Osteoblast (primary cell): ENCODE measurements around the gene CC2D1A. TPM values are rescaled to one million over a fixed set of nuclear protein-coding genes. Genes with fewer than 3 reads are reported as not detected.

Experiments
- DNase-seq: peaks from one replicate; pipeline ENCODE4 v3.0.0; 2011; ENCODE audit warnings: low spot score, mixed read lengths; ENCODE audit not compliant: insufficient read length; ENCODE audit errors: missing footprints
- H2AFZ ChIP-seq: 2 replicates; pipeline ENCODE4 v1.6.0; 2011; ENCODE audit warnings: mild to moderate bottlenecking, low read length
- H3K27ac ChIP-seq: 2 replicates; pipeline ENCODE4 v1.5.1; 2011; ENCODE audit warnings: mild to moderate bottlenecking, low read depth, low read length, moderate library complexity
- H3K27me3 ChIP-seq: 2 replicates; pipeline ENCODE4 v1.6.0; 2012; ENCODE audit warnings: mild to moderate bottlenecking, control low read depth, inconsistent platforms, low read length, moderate library complexity; ENCODE audit not compliant: insufficient read depth
- H3K36me3 ChIP-seq: 2 replicates; pipeline ENCODE4 v1.5.1; 2011; ENCODE audit warnings: mild to moderate bottlenecking, low read length, control low read depth, moderate library complexity; ENCODE audit not compliant: insufficient read depth
- H3K4me1 ChIP-seq: 2 replicates; pipeline ENCODE4 v1.5.1; 2011; ENCODE audit warnings: mild to moderate bottlenecking, low read length, control low read depth, moderate library complexity; ENCODE audit not compliant: insufficient read depth
- H3K4me2 ChIP-seq: 2 replicates; pipeline ENCODE4 v1.6.0; 2011; ENCODE audit warnings: mild to moderate bottlenecking, low read length; ENCODE audit not compliant: insufficient read depth
- H3K4me3 ChIP-seq: fragments of 200-600 bp; sonication (generic); 3 replicates; pipeline ENCODE4 v1.5.1; 2012; ENCODE audit warnings: mild to moderate bottlenecking, low read length, inconsistent platforms; ENCODE audit not compliant: insufficient read depth
- H3K79me2 ChIP-seq: 2 replicates; pipeline ENCODE4 v1.6.0; 2012; ENCODE audit warnings: mild to moderate bottlenecking, low read length, control low read depth, inconsistent platforms; ENCODE audit not compliant: insufficient read depth
- H3K9me3 ChIP-seq: 2 replicates; pipeline ENCODE4 v1.5.1; 2011; ENCODE audit warnings: low read depth, low read length, control low read depth
- H4K20me1 ChIP-seq: 2 replicates; pipeline ENCODE4 v1.6.0; 2012; ENCODE audit warnings: mild to moderate bottlenecking, low read length, control low read depth; ENCODE audit not compliant: insufficient read depth
- CTCF ChIP-seq: IDR thresholded peaks from 2 replicates; pipeline ENCODE4 v1.5.1; 2011; ENCODE audit warnings: mild to moderate bottlenecking, low read depth, low read length, moderate library complexity; ENCODE audit errors: extremely low read depth
- total RNA-seq: library from RNA; depleted of rRNA; stranded (reverse); fragments of >200 nt; gene quantifications from 2 replicates; pipeline ENCODE4 v1.2.3, GENCODE V29; 2012

Gene CC2D1A
- total RNA-seq, 1 donor: 19.2 TPM

GRCh38 chr19:13959141-13959961 lies 53.4 kb downstream of the CC2D1A start:
- Histone ChIP-seq H2AFZ (no peak overlapping the region), H3K4me1 (no peaks in the 10 kb centered on the region), H3K36me3 (peaks cover 40% of the 10 kb centered on the region), H4K20me1 (peaks cover 9% of the 10 kb centered on the region), H3K79me2 (peaks cover 4% of the 10 kb centered on the region), H3K4me2 (no peak overlapping the region), H3K4me3 (no peak overlapping the region), H3K9me3 (no peaks in the 10 kb centered on the region), H3K27ac (no peak overlapping the region), H3K27me3 (no peaks in the 10 kb centered on the region)
- TF ChIP-seq CTCF: no peak
- DNase-seq: peak; percentile 76

GRCh38 chr19:13959962-13960862 lies 54.2 kb downstream of the CC2D1A start:
- peak; percentile 33 for TF ChIP-seq CTCF
- H4K20me1 ChIP-seq: peaks cover 9% of the 10 kb centered on the region
- H3K27ac ChIP-seq: no peak overlapping the region
- peaks cover 38% of the 10 kb centered on the region for H3K36me3 ChIP-seq
- H3K79me2 ChIP-seq: peaks cover 2% of the 10 kb centered on the region
- no peak overlapping the region for H3K4me2 ChIP-seq
- no peak overlapping the region for H3K4me3 ChIP-seq
- H2AFZ ChIP-seq: no peak overlapping the region
- peaks cover 7% of the 10 kb centered on the region for H3K4me1 ChIP-seq
- DNase-seq: peak; percentile 96
- H3K9me3 ChIP-seq: no peaks in the 10 kb centered on the region
- no peaks in the 10 kb centered on the region for H3K27me3 ChIP-seq

GRCh38 chr19:13960863-13961784 lies 55.1 kb downstream of the CC2D1A start:
- peak; percentile 83 for DNase-seq

More at GRCh38 chr19:13960863-13961784, 55.1 kb downstream of the CC2D1A start:
- peaks cover 4% of the 10 kb centered on the region for H4K20me1 ChIP-seq
- H3K9me3 ChIP-seq: no peaks in the 10 kb centered on the region
- no peak overlapping the region for H3K4me3 ChIP-seq
- no peak overlapping the region for H3K4me2 ChIP-seq
- no peak overlapping the region for H2AFZ ChIP-seq
- peaks cover 36% of the 10 kb centered on the region for H3K36me3 ChIP-seq
- peaks cover 7% of the 10 kb centered on the region for H3K4me1 ChIP-seq
- no peaks in the 10 kb centered on the region for H3K27me3 ChIP-seq
- no peak for TF ChIP-seq CTCF
- no peaks in the 10 kb centered on the region for H3K79me2 ChIP-seq
- H3K27ac ChIP-seq: no peak overlapping the region
